DND-41 (cell line): ENCODE results near the gene PCYOX1L.

Experiments
- ATAC-seq: fragments of 200-7000 bp; cut with Tn5 transposase; 3 replicates; pipeline ENCODE4 v1.9.1; 2021; ENCODE audit warnings: low read depth; ENCODE audit not compliant: insufficient read depth
- DNase-seq: peaks from one replicate; pipeline ENCODE4 v3.0.0-alpha.2; 2020
- H2AFZ ChIP-seq: 2 replicates; pipeline ENCODE4 v1.6.0; 2012; ENCODE audit warnings: low read depth, low read length
- H3K27ac ChIP-seq: 2 replicates; pipeline ENCODE4 v1.5.1; 2012; ENCODE audit warnings: low read length, inconsistent platforms
- H3K27me3 ChIP-seq: fragments of 200-600 bp; sonication (generic); 2 replicates; pipeline ENCODE4 v1.6.0; 2012; ENCODE audit warnings: low read length, mild to moderate bottlenecking, inconsistent platforms; ENCODE audit not compliant: insufficient read depth, poor library complexity
- H3K36me3 ChIP-seq: 2 replicates; pipeline ENCODE4 v1.5.1; 2012; ENCODE audit warnings: low read length, inconsistent platforms; ENCODE audit not compliant: insufficient read depth
- H3K4me1 ChIP-seq: 2 replicates; pipeline ENCODE4 v1.5.1; 2012; ENCODE audit warnings: mild to moderate bottlenecking, low read length; ENCODE audit not compliant: insufficient read depth
- H3K4me2 ChIP-seq: 2 replicates; pipeline ENCODE4 v1.6.0; 2012; ENCODE audit warnings: mild to moderate bottlenecking, moderate library complexity, low read length, inconsistent platforms; ENCODE audit not compliant: insufficient read depth
- H3K4me3 ChIP-seq, 2 experiments: fragments of 200-600 bp in 1 of 2; shearing (Covaris generic) in 1 of 2; 2 replicates each; pipeline ENCODE4 v1.5.1; 2012 to 2016; ENCODE audit warnings: inconsistent platforms in 2 of 2, low read length in 2 of 2, mild to moderate bottlenecking in 2 of 2, low read depth in 1 of 2, moderate library complexity in 1 of 2
- H3K79me2 ChIP-seq: 2 replicates; pipeline ENCODE4 v1.6.0; 2012; ENCODE audit warnings: low read length, inconsistent platforms; ENCODE audit not compliant: insufficient read depth
- H3K9ac ChIP-seq: 2 replicates; pipeline ENCODE4 v1.6.0; 2012; ENCODE audit warnings: low read depth, mild to moderate bottlenecking, inconsistent platforms, low read length, moderate library complexity
- H3K9me3 ChIP-seq: 2 replicates; pipeline ENCODE4 v1.5.1; 2012; ENCODE audit warnings: low read length, moderate library complexity, mild to moderate bottlenecking, inconsistent platforms; ENCODE audit not compliant: insufficient read depth, severe bottlenecking
- H4K20me1 ChIP-seq: 2 replicates; pipeline ENCODE4 v1.6.0; 2012; ENCODE audit warnings: low read length; ENCODE audit not compliant: insufficient read depth
- CTCF ChIP-seq: IDR thresholded peaks from 2 replicates; pipeline ENCODE4 v1.5.1; 2012; ENCODE audit warnings: borderline replicate concordance, low read length, moderate library complexity, mild to moderate bottlenecking; ENCODE audit not compliant: poor library complexity, severe bottlenecking; ENCODE audit errors: extremely low read depth
- EZH2 ChIP-seq: IDR thresholded peaks from 3 replicates; pipeline ENCODE4 v1.6.1; 2012; ENCODE audit warnings: borderline replicate concordance, low read depth, mild to moderate bottlenecking, moderate library complexity, low read length, inconsistent platforms; ENCODE audit not compliant: severe bottlenecking

Gene PCYOX1L

GRCh38 chr5:149355688-149356087 is 2.2 kb upstream of the PCYOX1L start:
- no peak for ATAC-seq
- H3K4me1 ChIP-seq, result peaks cover 36% of the 10 kb centered on the region
- H3K79me2 ChIP-seq, result peaks cover 8% of the 10 kb centered on the region
- H3K9ac ChIP-seq, result no peak overlapping the region
- DNase-seq, result no peak
- no peaks in the 10 kb centered on the region; the same call in 1 of the 2 replicates for H4K20me1 ChIP-seq
- H3K4me2 ChIP-seq, result no peak overlapping the region
- no peak overlapping the region for H2AFZ ChIP-seq
- no peaks in the 10 kb centered on the region for H3K9me3 ChIP-seq
- H3K27ac ChIP-seq, result no peak overlapping the region
- H3K4me3 ChIP-seq, result no peak overlapping the region
- TF ChIP-seq CTCF (no peak), EZH2 (no peak)
- no peaks in the 10 kb centered on the region for H3K27me3 ChIP-seq
- H3K36me3 ChIP-seq, result peaks cover 4% of the 10 kb centered on the region; the same call in 1 of the 2 replicates

- Histone ChIP-seq H3K27ac (no peak overlapping the region), H3K4me1 (peaks cover 36% of the 10 kb centered on the region), H3K4me3 (no peak overlapping the region), H3K36me3 (no peaks in the 10 kb centered on the region; the same call in 1 of the 2 replicates), H2AFZ (no peak overlapping the region), H3K79me2 (peaks cover 8% of the 10 kb centered on the region), H3K9ac (no peak overlapping the region), H4K20me1 (no peaks in the 10 kb centered on the region; the same call in 1 of the 2 replicates), H3K27me3 (no peaks in the 10 kb centered on the region), H3K4me2 (0 out of 2 replicates have a peak overlapping the region, but pooled peaks have one; percentile 84), H3K9me3 (no peaks in the 10 kb centered on the region)
- ATAC-seq (no peak), DNase-seq (no peak)
- TF ChIP-seq CTCF (no peak), EZH2 (no peak)
Measured at GRCh38 chr5:149356391-149356790, 1.5 kb upstream of the PCYOX1L start.

DNA sequence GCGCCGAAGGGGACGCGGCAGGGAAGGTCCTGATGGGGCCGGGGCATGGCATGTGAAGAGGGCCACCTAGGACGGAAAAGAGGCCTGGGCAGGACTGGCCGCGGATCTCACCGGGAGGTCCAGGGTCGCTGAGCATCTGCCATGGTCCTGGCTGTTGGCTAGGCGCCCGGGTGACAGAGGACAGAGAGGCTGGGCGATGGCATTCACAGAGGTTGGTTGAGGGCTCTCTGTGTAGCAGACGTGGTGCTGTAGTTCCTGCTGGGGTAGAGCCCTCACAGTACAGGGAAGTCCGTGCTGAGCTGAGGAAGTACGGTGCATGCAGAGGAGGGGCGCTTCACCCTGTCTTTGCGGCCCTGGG is 427 bp downstream of the PCYOX1L start:
- ATAC-seq, result peak; percentile 49
- H3K9ac ChIP-seq, result peak overlapping the region; percentile 85

More for the DNA sequence above, 427 bp downstream of the PCYOX1L start:
- H3K4me3 ChIP-seq, result peak overlapping the region; percentile 75 to 92; a peak in 3 of 4 replicates
- H3K27ac ChIP-seq, result peak overlapping the region; percentile 64
- H3K4me1 ChIP-seq, result peaks cover 36% of the 10 kb centered on the region
- TF ChIP-seq EZH2 (no peak), CTCF (no peak)
- no peaks in the 10 kb centered on the region; the same call in 1 of the 2 replicates for H4K20me1 ChIP-seq
- peak overlapping the region; percentile 84 for H3K4me2 ChIP-seq
- peak overlapping the region; percentile 96 for H2AFZ ChIP-seq
- H3K79me2 ChIP-seq, result peaks cover 8% of the 10 kb centered on the region
- peak; percentile 54 for DNase-seq
- no peaks in the 10 kb centered on the region for H3K9me3 ChIP-seq
- H3K27me3 ChIP-seq, result no peaks in the 10 kb centered on the region
- no peaks in the 10 kb centered on the region; the same call in 1 of the 2 replicates for H3K36me3 ChIP-seq
